GM23338 (cell line): ENCODE data around the gene PLPP7. TPM values are rescaled to one million over a fixed set of nuclear protein-coding genes. Genes with fewer than 3 reads are reported as not detected.

ENCODE experiments used
- ETS1 ChIP-seq: IDR thresholded peaks from 2 replicates; pipeline ENCODE4 v1.6.1; 2016; ENCODE audit warnings: antibody characterized with exemption
- EZH2phosphoT487 ChIP-seq: fragments of 200-600 bp; sonication (generic); IDR thresholded peaks from one replicate; pipeline ENCODE4 v1.8.1; 2018; ENCODE audit warnings: antibody characterized with exemption; ENCODE audit not compliant: unreplicated experiment
- JUNB ChIP-seq: IDR thresholded peaks from one replicate; pipeline ENCODE4 v1.6.1; 2016; ENCODE audit warnings: antibody characterized with exemption; ENCODE audit not compliant: unreplicated experiment
- POLR2AphosphoS5 ChIP-seq: IDR thresholded peaks from 2 replicates; pipeline ENCODE4 v1.6.1; 2016; ENCODE audit warnings: antibody characterized with exemption, low read depth
- REST ChIP-seq: IDR thresholded peaks from one replicate; pipeline ENCODE4 v1.6.1; 2018; ENCODE audit warnings: antibody characterized with exemption; ENCODE audit not compliant: unreplicated experiment
- ZNF331 ChIP-seq: fragments of 250-450 bp; sonication (Bioruptor Pico); IDR thresholded peaks from 2 replicates; pipeline ENCODE4 v1.5.0; 2020; ENCODE audit warnings: low read depth, mild to moderate bottlenecking, moderate library complexity
- ZNF462 ChIP-seq: fragments of 250-450 bp; sonication (Bioruptor Pico); IDR thresholded peaks from 2 replicates; pipeline ENCODE4 v1.5.0; 2020; ENCODE audit warnings: mild to moderate bottlenecking, moderate library complexity
- polyA plus RNA-seq: library from polyadenylated mRNA; unstranded; fragments of >200 nt; fragmentation: Nextera tagmentation; extraction: Ambion mirVana; gene quantifications from 2 replicates; pipeline ENCODE4 v1.2.1, GENCODE V29; 2016
- total RNA-seq: library from RNA; depleted of rRNA; stranded (reverse); fragments of >200 nt; shearing (Covaris generic); gene quantifications from 2 replicates; pipeline ENCODE4 v1.2.3, GENCODE V29; 2014

The PLPP7 gene
- total and polyA plus RNA-seq, 2 experiments from 2014 or later = 1.6 to 2.4 TPM

- TF ChIP-seq ZNF462 (CRISPR knock-in tag) (no peak), ETS1 (no peak), REST (no peak), POLR2AphosphoS5 (no peak), JUNB (no peak), ZNF331 (no peak), EZH2phosphoT487 (no peak)
Measured at GRCh38 chr9:131309530-131310276, 20.2 kb downstream of the PLPP7 start (continued).
